Right forelimb (tissue), 1 donor: ENCODE results near the gene UTP20.
"Not testable (repeated sequence)": the region's sequence is repeated elsewhere in the genome, so short reads cannot be mapped to it uniquely, and the experiment has no call there.

Experiments used
- DNase-seq: peaks from one replicate; pipeline ENCODE4 v3.0.0-alpha.2; 2018

The UTP20 gene

GRCh38 chr12:101328917-101329316, 49.0 kb downstream of the UTP20 start:
- DNase-seq, result no peak

GRCh38 chr12:101330631-101331030, 50.7 kb downstream of the UTP20 start:
- no peak for DNase-seq

GRCh38 chr12:101336437-101336836, 56.5 kb downstream of the UTP20 start:
- no peak for DNase-seq

- DNase-seq, result no peak
Measured at GRCh38 chr12:101338087-101338486, 58.2 kb downstream of the UTP20 start.

DNA sequence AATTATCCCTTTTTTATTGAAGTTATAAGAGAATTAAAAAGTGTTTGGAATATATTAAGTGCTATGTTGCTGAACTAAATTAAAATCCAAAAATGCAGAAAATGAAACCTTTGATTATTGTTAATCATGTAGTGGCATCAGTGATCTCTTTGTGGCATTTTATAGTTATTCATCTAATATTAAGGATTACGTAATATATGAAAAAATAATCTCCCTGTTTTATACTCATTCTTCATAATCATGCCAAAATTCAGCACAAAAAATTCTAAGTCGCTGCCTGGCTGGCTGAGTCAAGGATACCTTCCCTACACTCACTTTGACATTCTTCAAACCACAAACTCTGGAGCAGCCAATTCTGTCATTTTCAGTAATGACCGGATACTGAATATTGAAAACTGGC, 64.0 kb downstream of the UTP20 start:
- no peak for DNase-seq

- no peak for DNase-seq
Measured at GRCh38 chr12:101351682-101352081, 71.8 kb downstream of the UTP20 start.

DNA sequence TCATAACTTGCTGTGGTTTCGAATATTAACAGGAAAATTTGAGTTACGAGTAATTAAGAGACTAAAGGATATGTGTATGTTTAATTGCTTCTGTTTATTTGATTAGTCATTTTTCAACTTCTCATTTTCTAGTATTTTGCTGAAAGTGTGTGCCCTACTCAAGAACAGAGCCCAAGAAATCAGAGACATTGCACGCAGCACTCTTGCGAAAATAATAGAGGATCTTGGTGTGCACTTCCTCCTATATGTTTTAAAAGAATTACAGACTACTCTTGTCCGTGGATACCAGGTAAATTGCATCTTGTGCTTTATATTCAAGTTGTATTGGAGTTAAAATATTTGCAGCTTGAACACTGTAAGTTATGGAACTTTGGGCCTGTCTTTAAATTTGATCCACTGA, 76.9 kb downstream of the UTP20 start:
- no peak for DNase-seq

DNA sequence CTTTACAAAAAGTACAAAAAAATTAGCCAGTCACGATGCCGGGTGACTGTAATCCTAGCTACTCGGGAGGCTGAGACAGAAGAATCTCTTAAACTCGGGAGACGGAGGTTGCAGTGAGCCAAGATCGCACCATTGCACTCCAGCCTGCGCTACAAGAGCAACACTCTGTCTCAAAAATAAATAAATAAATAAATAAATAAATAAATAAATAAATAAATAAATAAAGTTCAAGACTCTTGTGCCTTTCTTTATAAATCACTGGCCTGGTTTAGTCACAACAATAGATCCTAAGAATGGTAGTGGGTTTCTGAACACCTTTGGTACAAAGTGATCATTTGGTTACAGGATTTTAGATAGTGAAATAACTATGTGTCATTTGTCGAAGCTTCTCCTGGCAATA, 81.5 kb downstream of the UTP20 start:
- no peak for DNase-seq

DNA sequence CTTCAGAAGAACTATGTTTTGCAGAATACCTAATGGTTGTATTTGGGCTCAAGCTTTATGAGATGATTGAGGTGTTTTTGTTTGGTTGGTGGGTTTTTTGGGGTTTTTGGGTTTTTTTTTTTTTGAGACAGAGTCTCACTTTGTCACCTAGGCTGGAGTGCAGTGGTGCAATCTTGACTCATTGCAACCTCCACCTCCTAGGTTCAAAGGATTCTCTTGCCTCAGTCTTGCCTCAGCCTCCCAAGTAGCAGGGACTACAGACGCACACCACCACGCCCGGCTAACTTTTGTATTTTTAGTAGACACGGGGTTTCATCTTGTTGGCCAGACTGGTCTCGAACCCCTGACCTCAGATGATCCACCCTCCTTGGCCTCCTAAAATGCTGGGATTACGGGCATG, 88.1 kb downstream of the UTP20 start:
- no peak for DNase-seq

DNA sequence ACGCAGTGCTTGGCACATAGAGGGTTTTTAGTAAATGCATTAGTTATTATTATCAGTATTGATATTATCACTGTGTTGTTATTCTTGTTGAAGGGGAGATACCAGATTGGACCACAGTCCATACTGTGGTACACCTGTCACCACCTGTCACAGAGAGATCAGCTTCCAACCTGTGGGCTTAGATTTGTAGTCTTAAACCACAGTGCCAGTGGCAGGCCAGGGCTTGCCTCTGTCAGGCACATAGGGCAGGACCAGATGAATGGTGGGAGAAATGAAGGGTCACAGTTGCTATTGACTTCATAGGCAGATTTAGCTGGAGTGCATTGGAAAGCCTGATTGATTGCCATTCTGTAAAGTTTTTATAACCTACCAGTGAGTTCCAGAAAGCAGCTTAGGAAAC, 92.5 kb downstream of the UTP20 start:
- DNase-seq, result no peak

GRCh38 chr12:101375573-101375972, 95.7 kb downstream of the UTP20 start:
- no peak for DNase-seq

DNA sequence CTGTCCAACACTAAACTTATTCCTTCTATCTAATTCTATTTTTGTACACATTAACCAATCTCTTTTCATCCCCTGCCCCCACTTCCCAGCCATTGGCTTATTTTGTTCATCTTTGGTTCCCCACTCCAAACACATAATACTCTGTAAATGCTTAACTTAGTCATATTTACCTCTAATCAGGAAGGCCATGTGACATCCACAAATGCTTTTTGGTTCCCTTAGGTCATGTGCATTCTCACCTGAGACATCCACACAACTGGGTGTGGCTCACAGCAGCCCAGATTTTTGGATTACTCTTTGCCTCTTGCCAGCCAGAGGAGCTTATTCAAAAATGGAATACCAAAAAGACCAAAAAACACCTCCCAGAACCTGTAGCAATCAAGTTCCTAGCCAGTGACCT, 99.2 kb downstream of the UTP20 start:
- DNase-seq, result no peak

- DNase-seq, result not testable (repeated sequence)
Measured at GRCh38 chr12:101391181-101391580, 111.3 kb downstream of the UTP20 start.

DNA sequence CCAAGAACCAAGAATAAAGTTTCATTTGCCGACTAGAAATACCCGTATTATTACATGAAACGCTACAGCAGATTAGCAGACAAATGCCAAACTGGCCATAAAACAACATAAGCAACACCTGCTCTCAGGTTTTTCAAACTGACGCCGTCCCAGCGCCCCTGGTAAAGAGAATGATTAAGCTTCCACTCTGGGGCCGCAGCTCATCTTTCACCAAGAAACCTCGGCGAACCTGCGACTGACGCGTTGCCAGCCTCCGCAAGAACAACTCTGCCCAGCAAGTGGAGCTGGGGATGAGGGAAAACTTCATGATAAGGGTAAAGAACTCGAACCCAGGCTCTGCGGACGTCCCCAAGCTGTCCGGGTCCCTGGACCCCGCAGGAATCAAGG, 127.1 kb downstream of the UTP20 start:
- DNase-seq, result no peak

- DNase-seq, result peak; percentile 93
Measured at GRCh38 chr12:101407436-101408345, 127.8 kb downstream of the UTP20 start, which contains the start of gene ARL1. TSS of gene ARL1 (minus strand) at chr12:101407772. CDS start at chr12:101407645, 127 bp downstream.

- DNase-seq, result not testable (repeated sequence)
Measured at GRCh38 chr12:101410169-101410568, 130.3 kb downstream of the UTP20 start.

DNA sequence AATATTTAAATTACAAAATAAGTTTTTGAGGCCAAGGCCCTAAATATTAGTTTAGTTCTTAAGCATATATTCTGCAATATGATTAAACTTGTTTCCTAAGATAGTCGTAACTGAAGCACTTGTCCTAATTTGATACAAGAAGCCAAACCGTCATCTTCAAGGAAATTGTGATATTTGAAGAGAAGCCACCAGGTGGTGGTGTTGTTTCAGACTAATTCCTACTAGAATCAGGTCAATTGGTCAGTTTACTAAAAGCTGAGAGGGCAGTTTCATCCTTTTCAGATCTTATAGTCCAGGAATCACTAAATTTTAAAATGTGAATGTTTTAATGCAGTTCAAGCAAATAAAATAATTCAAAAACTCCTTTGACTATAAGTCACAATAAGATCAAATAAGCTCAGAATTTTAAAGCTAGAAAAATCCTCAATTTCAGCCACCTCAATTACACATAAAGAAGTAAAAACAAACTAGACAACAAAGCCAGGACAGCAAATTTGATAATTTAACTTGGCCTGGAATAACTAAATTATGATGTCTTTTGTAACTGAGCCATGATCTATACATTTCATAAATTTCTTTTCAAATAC, 134.7 kb downstream of the UTP20 start:
- no peak for DNase-seq

DNA sequence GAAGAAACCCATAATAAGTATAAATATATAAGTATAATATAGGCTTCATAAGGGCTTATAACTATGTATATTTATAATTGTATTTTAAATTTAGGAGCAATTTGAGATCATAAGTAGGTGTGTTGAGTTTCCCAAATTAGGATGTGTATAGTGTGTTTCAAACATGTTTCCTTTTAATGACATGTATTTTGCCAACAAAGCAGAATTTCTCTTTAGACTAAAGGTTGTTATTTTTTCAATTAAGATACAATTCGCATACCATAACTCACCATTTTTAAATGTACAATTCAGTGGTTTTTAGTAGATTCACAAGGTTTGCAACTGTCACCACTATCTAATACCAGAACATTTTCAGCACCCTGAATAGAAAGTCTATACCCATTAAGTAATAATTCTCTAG, 135.3 kb downstream of the UTP20 start:
- no peak for DNase-seq

GRCh38 chr12:101422066-101422465, 142.2 kb downstream of the UTP20 start:
- DNase-seq, result not testable (repeated sequence)

DNA sequence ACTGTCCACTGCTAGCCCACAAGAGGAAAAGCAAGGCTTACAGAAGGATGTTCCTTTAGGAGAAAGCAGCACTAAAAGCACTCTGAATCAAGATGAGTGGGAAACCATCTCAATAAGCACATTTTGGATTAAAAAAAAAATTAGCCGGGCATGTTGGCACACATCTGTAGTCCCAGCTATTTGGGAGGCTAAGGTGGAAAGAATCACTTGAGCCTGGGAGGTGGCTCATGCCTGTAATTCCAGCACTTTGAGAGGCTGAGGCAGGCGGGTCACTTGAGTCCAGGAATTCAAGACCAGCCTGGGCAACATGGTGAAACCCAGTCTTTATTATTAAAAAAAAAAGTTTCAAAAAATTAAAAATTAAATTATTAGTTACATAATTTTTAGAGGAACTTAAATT, 144.7 kb downstream of the UTP20 start:
- no peak for DNase-seq

- DNase-seq, result no peak
Measured at GRCh38 chr12:101430456-101430855, 150.6 kb downstream of the UTP20 start.

DNA sequence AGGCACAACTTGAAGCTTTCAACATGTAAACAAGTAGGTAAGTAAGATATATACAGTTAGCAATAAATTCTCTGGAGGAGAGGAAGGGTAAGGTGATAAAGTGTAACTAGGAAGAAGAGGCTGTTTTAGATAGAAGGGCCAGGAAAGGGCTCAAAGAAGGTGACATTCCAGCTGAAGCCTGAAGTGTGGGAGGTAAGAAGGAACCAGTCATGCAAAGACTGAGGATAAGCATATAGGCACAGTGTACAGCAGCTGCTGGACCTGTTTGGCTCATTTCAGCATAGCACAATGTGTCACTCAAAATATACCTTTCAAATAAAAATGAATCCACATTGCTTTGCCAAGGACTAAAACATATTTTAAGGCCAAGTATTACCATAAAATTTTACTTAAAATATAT, 156.2 kb downstream of the UTP20 start:
- no peak for DNase-seq
